GM21390 (cell line): ENCODE results near the gene SH3RF3.

Experiments
- ATAC-seq: cut with Tn5 transposase; IDR thresholded peaks from one replicate; pipeline ENCODE4 v1.9.1; 2021; ENCODE audit not compliant: unreplicated experiment

Gene SH3RF3

GRCh38 chr2:109423556-109424359, 294.8 kb downstream of the SH3RF3 start:
- no peak for ATAC-seq

GRCh38 chr2:109425411-109425810, 296.4 kb downstream of the SH3RF3 start:
- ATAC-seq, result no peak

- no peak for ATAC-seq
Observed at GRCh38 chr2:109427661-109428091, 298.7 kb downstream of the SH3RF3 start.

- no peak for ATAC-seq
Observed at GRCh38 chr2:109428281-109428680, 299.3 kb downstream of the SH3RF3 start.

GRCh38 chr2:109428841-109429566, 300.0 kb downstream of the SH3RF3 start:
- ATAC-seq, result no peak

GRCh38 chr2:109429567-109430328, 300.7 kb downstream of the SH3RF3 start:
- ATAC-seq, result no peak

- no peak for ATAC-seq
Observed at GRCh38 chr2:109430329-109430636, 301.3 kb downstream of the SH3RF3 start.

GRCh38 chr2:109432421-109432820, 303.4 kb downstream of the SH3RF3 start:
- ATAC-seq, result no peak

- ATAC-seq, result no peak
Observed at GRCh38 chr2:109433486-109433885, 304.5 kb downstream of the SH3RF3 start.

- no peak for ATAC-seq
Observed at GRCh38 chr2:109433926-109434325, 304.9 kb downstream of the SH3RF3 start.

- ATAC-seq, result no peak
Observed at GRCh38 chr2:109434351-109434750, 305.3 kb downstream of the SH3RF3 start.

- no peak for ATAC-seq
Observed at GRCh38 chr2:109435066-109435690, 306.2 kb downstream of the SH3RF3 start.

- no peak for ATAC-seq
Observed at GRCh38 chr2:109435901-109436598, 307.0 kb downstream of the SH3RF3 start.

GRCh38 chr2:109436610-109437225, 307.7 kb downstream of the SH3RF3 start:
- no peak for ATAC-seq

- ATAC-seq, result no peak
Observed at GRCh38 chr2:109437325-109438090, 308.5 kb downstream of the SH3RF3 start.

- ATAC-seq, result no peak
Observed at GRCh38 chr2:109438146-109438545, 309.1 kb downstream of the SH3RF3 start.

GRCh38 chr2:109438773-109439389, 309.9 kb downstream of the SH3RF3 start:
- no peak for ATAC-seq

GRCh38 chr2:109439390-109439786, 310.4 kb downstream of the SH3RF3 start:
- no peak for ATAC-seq

- ATAC-seq, result no peak
Observed at GRCh38 chr2:109439986-109440385, 311.0 kb downstream of the SH3RF3 start.
